ENCODE results near the gene ZNF224.
"Not testable (repeated sequence)": the region's sequence is repeated elsewhere in the genome, so short reads cannot be mapped to it uniquely, and the experiment has no call there.

ZNF224 gene

GRCh38 chr19:44093931-44094765 is at the start of gene ZNF224:
Gene ZNF224, plus strand, starts transcription at chr19:44094361. Its CDS starts 3,513 bp downstream, at chr19:44097874.
- peak; percentile 72 for DNase-seq (ENCODE audit: low read depth)

- DNase-seq (ENCODE audit: low read depth) = no peak
These were observed 43.2 kb upstream of the ZNF224 start for GRCh38 chr19:44050740-44051649.

GRCh38 chr19:44051650-44052402 is 42.3 kb upstream of the ZNF224 start, which contains the start of gene ZNF223:
Gene ZNF223, plus strand, starts transcription at chr19:44052036. Its CDS starts 3,141 bp downstream, at chr19:44055177.
- peak; percentile 87 for DNase-seq (ENCODE audit: low read depth)

- DNase-seq (ENCODE audit: low read depth) = no peak
These were observed 38.3 kb upstream of the ZNF224 start for GRCh38 chr19:44055870-44056269.

- DNase-seq (ENCODE audit: low read depth) = no peak
These were observed 34.9 kb upstream of the ZNF224 start for GRCh38 chr19:44059229-44059628.

GRCh38 chr19:44061038-44061437 is 33.1 kb upstream of the ZNF224 start:
- DNase-seq (ENCODE audit: low read depth) = no peak

GRCh38 chr19:44066305-44066704 is 27.9 kb upstream of the ZNF224 start:
- no peak for DNase-seq (ENCODE audit: low read depth)

GRCh38 chr19:44069415-44069814 is 24.7 kb upstream of the ZNF224 start:
- DNase-seq (ENCODE audit: low read depth) = no peak

GRCh38 chr19:44071824-44072542 is 22.2 kb upstream of the ZNF224 start, which contains the start of gene ZNF284:
Gene ZNF284, plus strand, starts transcription at chr19:44072159. Its CDS starts 4,231 bp downstream, at chr19:44076390.
- DNase-seq (ENCODE audit: low read depth) = peak; percentile 83

GRCh38 chr19:44072543-44073401 is 21.4 kb upstream of the ZNF224 start:
- no peak for DNase-seq (ENCODE audit: low read depth)

- DNase-seq (ENCODE audit: low read depth) = no peak
These were observed 17.8 kb upstream of the ZNF224 start for GRCh38 chr19:44076325-44076724.

GRCh38 chr19:44092108-44092507 is 2.1 kb upstream of the ZNF224 start:
- DNase-seq (ENCODE audit: low read depth) = no peak

GRCh38 chr19:44107751-44108150 is 13.6 kb downstream of the ZNF224 start:
- no peak for DNase-seq (ENCODE audit: low read depth)

- DNase-seq (ENCODE audit: low read depth) = no peak
These were observed 15.3 kb downstream of the ZNF224 start for GRCh38 chr19:44109458-44109857.

GRCh38 chr19:44111910-44112463 is 17.8 kb downstream of the ZNF224 start:
- peak; percentile 70 for DNase-seq (ENCODE audit: low read depth)

- DNase-seq (ENCODE audit: low read depth) = no peak
These were observed 18.6 kb downstream of the ZNF224 start for GRCh38 chr19:44112802-44113137.

GRCh38 chr19:44113138-44113783 is 19.1 kb downstream of the ZNF224 start, which contains the start of gene ZNF225:
Gene ZNF225, plus strand, starts transcription at chr19:44113399. Its CDS starts 2,429 bp downstream, at chr19:44115828.
- DNase-seq (ENCODE audit: low read depth) = peak; percentile 97

GRCh38 chr19:44113784-44114390 is 19.7 kb downstream of the ZNF224 start:
- DNase-seq (ENCODE audit: low read depth) = no peak

- not testable (repeated sequence) for DNase-seq (ENCODE audit: low read depth)
These were observed 27.0 kb downstream of the ZNF224 start for GRCh38 chr19:44121162-44121561.

Measured in fibroblast of the conjunctiva (primary cell).